AG04450 (cell line): ENCODE results near the gene SDK1. TPM values are rescaled to one million over a fixed set of nuclear protein-coding genes. Genes with fewer than 3 reads are reported as not detected.
"Not testable (repeated sequence)": the region's sequence is repeated elsewhere in the genome, so short reads cannot be mapped to it uniquely, and the experiment has no call there.

Experiments used
- CTCF ChIA-PET: fragments of 300-600, 350-600 bp; formaldehyde crosslinking; extraction: SDS; loops from one replicate; lab custom pipeline; 2022; ENCODE audit warnings: antibody characterized with exemption, inconsistent platforms; lab: Charles Lee
- POLR2A ChIA-PET: fragments of 350-600 bp; formaldehyde crosslinking; extraction: SDS; loops from one replicate; lab custom pipeline; 2021; ENCODE audit warnings: antibody characterized with exemption, inconsistent platforms; lab: Yijun Ruan, JAX
- DNase-seq: peaks from one replicate; pipeline ENCODE4 v3.0.0-alpha.2; 2011; ENCODE audit warnings: low read depth, low spot score
- H3K27ac ChIP-seq: one replicate; pipeline ENCODE4 v1.5.1; 2012; ENCODE audit warnings: low read depth, low read length, control low read depth
- H3K27me3 ChIP-seq: one replicate; pipeline ENCODE4 v1.6.0; 2012; ENCODE audit warnings: low read length; ENCODE audit not compliant: control insufficient read depth, insufficient read depth
- H3K4me3 ChIP-seq: 2 replicates; pipeline ENCODE4 v1.5.1; 2011; ENCODE audit warnings: mild to moderate bottlenecking, low read depth, low read length, control low read depth
- H3K9me3 ChIP-seq: 2 replicates; pipeline ENCODE4 v1.5.1; 2012; ENCODE audit warnings: low read length; ENCODE audit not compliant: control insufficient read depth, insufficient read depth
- CTCF ChIP-seq: IDR thresholded peaks from 2 replicates; pipeline ENCODE4 v1.5.1; 2011; ENCODE audit warnings: low read depth, low read length, control low read depth, inconsistent platforms
- polyA plus RNA-seq: library from polyadenylated mRNA; depleted of rRNA; stranded (reverse); fragments of >200 nt; gene quantifications from 2 replicates; pipeline ENCODE4 v1.2.3, GENCODE V29; 2011

SDK1 gene
- polyA plus RNA-seq, 1 experiment, result 2.2 TPM

GRCh38 chr7:3575753-3576531 is 274.9 kb downstream of the SDK1 start:
- H3K9me3 ChIP-seq, result peaks cover 2% of the 10 kb centered on the region
- TF ChIP-seq CTCF, result no peak
- DNase-seq, result no peak
- CTCF ChIA-PET, result no interaction called here
- no peak overlapping the region for H3K4me3 ChIP-seq
- H3K27me3 ChIP-seq, result no peaks in the 10 kb centered on the region
- POLR2A ChIA-PET, result no interaction called here
- no peak overlapping the region for H3K27ac ChIP-seq

- ChIA-PET POLR2A (no interaction called here), CTCF (no interaction called here)
- no peak overlapping the region for H3K4me3 ChIP-seq
- no peak for TF ChIP-seq CTCF
- H3K9me3 ChIP-seq, result no peaks in the 10 kb centered on the region; the same call in 1 of the 2 replicates
- H3K27ac ChIP-seq, result no peak overlapping the region
- DNase-seq, result no peak
- no peaks in the 10 kb centered on the region for H3K27me3 ChIP-seq
Measured at GRCh38 chr7:3578399-3578798, 277.3 kb downstream of the SDK1 start.

- no peak for DNase-seq
- Histone ChIP-seq H3K27ac (no peak overlapping the region), H3K27me3 (no peaks in the 10 kb centered on the region), H3K9me3 (no peaks in the 10 kb centered on the region; the same call in none of the 2 replicates), H3K4me3 (no peak overlapping the region)
- no peak for TF ChIP-seq CTCF
- POLR2A ChIA-PET, result no interaction called here
- CTCF ChIA-PET, result no interaction called here
Measured at GRCh38 chr7:3579638-3580219, 278.7 kb downstream of the SDK1 start.

- H3K4me3 ChIP-seq, H3K9me3 ChIP-seq, CTCF ChIA-PET, DNase-seq, H3K27me3 ChIP-seq, H3K27ac ChIP-seq, POLR2A ChIA-PET: not testable (repeated sequence)
Measured at GRCh38 chr7:3582145-3582544, 281.1 kb downstream of the SDK1 start.

GRCh38 chr7:3585826-3586225 is 284.8 kb downstream of the SDK1 start:
- no peak overlapping the region for H3K27ac ChIP-seq
- no peak for TF ChIP-seq CTCF
- DNase-seq, result no peak
- no peaks in the 10 kb centered on the region; the same call in 1 of the 2 replicates for H3K9me3 ChIP-seq
- ChIA-PET CTCF (no interaction called here), POLR2A (no interaction called here)
- no peaks in the 10 kb centered on the region for H3K27me3 ChIP-seq
- no peak overlapping the region for H3K4me3 ChIP-seq
